HEK293 (cell line): ENCODE data around the gene GTF2A1.

ENCODE experiments used
- CTCF ChIA-PET: fragments of 350-600 bp; formaldehyde crosslinking; extraction: SDS; loops from one replicate; lab custom pipeline; 2021; ENCODE audit warnings: antibody characterized with exemption; lab: Yijun Ruan, JAX
- POLR2A ChIA-PET: fragments of 300-600 bp; formaldehyde crosslinking; extraction: SDS; loops from one replicate; lab custom pipeline; 2020; ENCODE audit warnings: antibody characterized with exemption, inconsistent platforms; lab: Yijun Ruan, JAX
- H3K27ac ChIP-seq: fragments of 200-500 bp; sonication (Bioruptor generic); 2 replicates; pipeline ENCODE4 v1.5.1; 2014; ENCODE audit warnings: low read depth, low read length, control low read depth, inconsistent platforms; ENCODE audit errors: extremely low read depth
- H3K36me3 ChIP-seq, 2 experiments: fragments of 200-500 bp in 1 of 2; sonication (Bioruptor generic) in 1 of 2; 1 replicate in 1 of 2; 2 replicates in 1 of 2; pipeline ENCODE4 v1.5.1; 2014 to 2017; ENCODE audit warnings: inconsistent platforms in 2 of 2, low read length in 2 of 2; ENCODE audit not compliant: control insufficient read depth in 2 of 2, insufficient read depth in 1 of 2
- H3K4me1 ChIP-seq: fragments of 200-500 bp; sonication (Bioruptor generic); 2 replicates; pipeline ENCODE4 v1.5.1; 2014; ENCODE audit warnings: mild to moderate bottlenecking, low read length, inconsistent platforms; ENCODE audit not compliant: control insufficient read depth, insufficient read depth
- H3K4me3 ChIP-seq: 2 replicates; pipeline ENCODE4 v1.5.1; 2011; ENCODE audit warnings: low read depth, mild to moderate bottlenecking, control low read depth, low read length, moderate library complexity
- H3K9me3 ChIP-seq: fragments of 200-500 bp; sonication (Bioruptor generic); 2 replicates; pipeline ENCODE4 v1.5.1; 2014; ENCODE audit warnings: low read depth, low read length, inconsistent platforms; ENCODE audit not compliant: control insufficient read depth, insufficient read depth
- GLIS1 ChIP-seq: fragments of 450-650 bp; formaldehyde crosslinking; IDR thresholded peaks from 2 replicates; pipeline ENCODE4 v1.5.1; 2016; ENCODE audit warnings: missing biosample characterization, missing genetic modification characterization
- KLF1 ChIP-seq: fragments of 450-650 bp; formaldehyde crosslinking; IDR thresholded peaks from 2 replicates; pipeline ENCODE4 v1.5.1; 2016; ENCODE audit warnings: missing biosample characterization, missing genetic modification characterization
- KLF16 ChIP-seq: fragments of 450-650 bp; formaldehyde crosslinking; IDR thresholded peaks from 2 replicates; pipeline ENCODE4 v1.5.1; 2017; ENCODE audit warnings: missing biosample characterization, missing genetic modification characterization
- YY1 ChIP-seq: fragments of 450-650 bp; formaldehyde crosslinking; IDR thresholded peaks from 2 replicates; pipeline ENCODE4 v1.5.1; 2018; ENCODE audit warnings: missing biosample characterization, missing genetic modification characterization
- ZFP37 ChIP-seq: fragments of 450-650 bp; formaldehyde crosslinking; IDR thresholded peaks from 2 replicates; pipeline ENCODE4 v1.5.1; 2016; ENCODE audit warnings: missing biosample characterization, missing genetic modification characterization
- ZFP41 ChIP-seq: fragments of 450-650 bp; formaldehyde crosslinking; IDR thresholded peaks from 2 replicates; pipeline ENCODE4 v1.5.1; 2016; ENCODE audit warnings: missing biosample characterization, missing genetic modification characterization, borderline replicate concordance
- ZFP69B ChIP-seq: fragments of 450-650 bp; formaldehyde crosslinking; IDR thresholded peaks from 2 replicates; pipeline ENCODE4 v1.5.1; 2016; ENCODE audit warnings: missing biosample characterization, missing genetic modification characterization
- ZIC2 ChIP-seq: fragments of 450-650 bp; formaldehyde crosslinking; IDR thresholded peaks from 2 replicates; pipeline ENCODE4 v1.5.1; 2016; ENCODE audit warnings: missing biosample characterization, missing genetic modification characterization
- ZNF239 ChIP-seq: fragments of 450-650 bp; formaldehyde crosslinking; IDR thresholded peaks from 2 replicates; pipeline ENCODE4 v1.5.1; 2016; ENCODE audit warnings: missing biosample characterization, missing genetic modification characterization
- ZNF324 ChIP-seq: fragments of 450-650 bp; formaldehyde crosslinking; IDR thresholded peaks from 2 replicates; pipeline ENCODE4 v1.5.1; 2016; ENCODE audit warnings: missing biosample characterization, missing genetic modification characterization
- ZNF585B ChIP-seq: fragments of 450-650 bp; formaldehyde crosslinking; IDR thresholded peaks from 2 replicates; pipeline ENCODE4 v1.5.1; 2016; ENCODE audit warnings: missing biosample characterization, missing genetic modification characterization
- ZNF610 ChIP-seq: fragments of 450-650 bp; formaldehyde crosslinking; IDR thresholded peaks from 2 replicates; pipeline ENCODE4 v1.5.1; 2016; ENCODE audit warnings: missing biosample characterization, missing genetic modification characterization, borderline replicate concordance
- TF ChIP-seq, protein P1 (sequence below): sonication (generic); formaldehyde crosslinking; IDR thresholded peaks from 2 replicates; pipeline ENCODE4 v1.8.1; 2022; ENCODE audit warnings: mild to moderate bottlenecking, moderate library complexity, missing genetic modification reagents
- TF ChIP-seq, protein P2 (sequence below): fragments of 450-650 bp; formaldehyde crosslinking; IDR thresholded peaks from 2 replicates; pipeline ENCODE4 v1.5.1; 2016; ENCODE audit warnings: missing biosample characterization, missing genetic modification characterization
- TF ChIP-seq, protein P3 (sequence below): fragments of 450-650 bp; formaldehyde crosslinking; conservative IDR thresholded peaks from 2 replicates; pipeline ENCODE4 v1.5.1; 2016; ENCODE audit warnings: low read depth, missing biosample characterization, missing genetic modification characterization

The GTF2A1 gene

DNA sequence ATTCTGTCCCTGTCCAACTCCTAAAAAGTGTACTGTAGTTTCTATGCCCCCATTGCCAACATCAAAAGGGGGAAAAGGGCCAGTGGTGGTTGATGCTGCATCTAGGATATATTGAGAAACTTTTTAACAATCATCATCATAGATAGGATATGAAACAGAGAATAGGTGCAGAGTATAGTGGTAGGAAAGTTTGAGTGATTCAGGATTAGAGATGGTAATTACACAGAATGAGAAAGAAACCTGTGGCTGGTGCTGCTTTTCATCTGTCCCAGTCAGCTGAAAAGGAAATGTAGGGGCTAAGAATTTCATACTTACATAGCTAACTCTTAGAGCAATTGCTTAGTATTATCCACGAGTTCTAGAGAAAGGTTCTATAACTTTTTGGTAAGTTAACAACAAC lies 67.6 kb downstream of the GTF2A1 start:
- POLR2A ChIA-PET = no interaction called here
- H3K9me3 ChIP-seq = no peaks in the 10 kb centered on the region
- H3K4me3 ChIP-seq = no peak overlapping the region
- TF ChIP-seq ZIC2 = no peak
- TF ChIP-seq, protein P1, sequence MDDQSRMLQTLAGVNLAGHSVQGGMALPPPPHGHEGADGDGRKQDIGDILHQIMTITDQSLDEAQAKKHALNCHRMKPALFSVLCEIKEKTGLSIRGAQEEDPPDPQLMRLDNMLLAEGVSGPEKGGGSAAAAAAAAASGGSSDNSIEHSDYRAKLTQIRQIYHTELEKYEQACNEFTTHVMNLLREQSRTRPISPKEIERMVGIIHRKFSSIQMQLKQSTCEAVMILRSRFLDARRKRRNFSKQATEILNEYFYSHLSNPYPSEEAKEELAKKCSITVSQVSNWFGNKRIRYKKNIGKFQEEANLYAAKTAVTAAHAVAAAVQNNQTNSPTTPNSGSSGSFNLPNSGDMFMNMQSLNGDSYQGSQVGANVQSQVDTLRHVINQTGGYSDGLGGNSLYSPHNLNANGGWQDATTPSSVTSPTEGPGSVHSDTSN = no peak
- TF ChIP-seq, protein P2, sequence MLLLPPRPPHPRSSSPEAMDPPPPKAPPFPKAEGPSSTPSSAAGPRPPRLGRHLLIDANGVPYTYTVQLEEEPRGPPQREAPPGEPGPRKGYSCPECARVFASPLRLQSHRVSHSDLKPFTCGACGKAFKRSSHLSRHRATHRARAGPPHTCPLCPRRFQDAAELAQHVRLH (tag by site-specific recombination) = no peak
- no peak for TF ChIP-seq KLF1 (tag by site-specific recombination)
- no peak for TF ChIP-seq ZNF585B (tag by site-specific recombination)
- no peaks in the 10 kb centered on the region for H3K36me3 ChIP-seq
- CTCF ChIA-PET = interaction anchor here (0.6 kb wide), 1 partner anchor 27 kb away, joined by 3 read pairs; no protein-coding TSS in a partner anchor
- H3K27ac ChIP-seq = no peak overlapping the region
- no peaks in the 10 kb centered on the region for H3K4me1 ChIP-seq

DNA sequence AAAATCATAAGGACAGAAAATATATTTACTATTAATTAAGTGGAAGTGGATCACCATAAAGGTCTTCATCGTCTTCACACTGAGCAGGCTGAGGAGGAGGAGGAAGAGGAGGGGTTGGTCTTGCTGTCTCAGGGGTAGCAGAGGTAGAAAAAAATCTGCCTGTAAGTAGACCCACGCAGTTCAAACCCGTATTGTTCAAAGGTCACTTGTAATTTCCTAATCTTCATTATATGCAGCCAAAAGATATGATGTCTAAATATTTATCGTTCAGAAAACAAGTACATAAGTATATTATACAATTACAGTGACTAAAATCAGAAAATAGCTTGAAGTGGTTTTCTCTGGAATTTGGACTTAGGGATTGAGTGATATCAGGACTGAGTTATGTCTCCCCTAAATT lies 72.1 kb downstream of the GTF2A1 start:
- H3K27ac ChIP-seq = no peak overlapping the region
- CTCF ChIA-PET = interaction anchor here (1.9 kb wide), 1 partner anchor 15 kb away, joined by 9 read pairs; no protein-coding TSS in a partner anchor
- no peak for TF ChIP-seq ZIC2
- TF ChIP-seq ZFP41 (tag by site-specific recombination) = no peak
- no peak for TF ChIP-seq ZNF324 (tag by site-specific recombination)
- no peak for TF ChIP-seq ZNF585B (tag by site-specific recombination)
- TF ChIP-seq ZFP69B (tag by site-specific recombination) = no peak
- H3K9me3 ChIP-seq = no peaks in the 10 kb centered on the region
- POLR2A ChIA-PET = no interaction called here
- H3K4me3 ChIP-seq = no peak overlapping the region
- no peaks in the 10 kb centered on the region for H3K36me3 ChIP-seq
- no peaks in the 10 kb centered on the region for H3K4me1 ChIP-seq

DNA sequence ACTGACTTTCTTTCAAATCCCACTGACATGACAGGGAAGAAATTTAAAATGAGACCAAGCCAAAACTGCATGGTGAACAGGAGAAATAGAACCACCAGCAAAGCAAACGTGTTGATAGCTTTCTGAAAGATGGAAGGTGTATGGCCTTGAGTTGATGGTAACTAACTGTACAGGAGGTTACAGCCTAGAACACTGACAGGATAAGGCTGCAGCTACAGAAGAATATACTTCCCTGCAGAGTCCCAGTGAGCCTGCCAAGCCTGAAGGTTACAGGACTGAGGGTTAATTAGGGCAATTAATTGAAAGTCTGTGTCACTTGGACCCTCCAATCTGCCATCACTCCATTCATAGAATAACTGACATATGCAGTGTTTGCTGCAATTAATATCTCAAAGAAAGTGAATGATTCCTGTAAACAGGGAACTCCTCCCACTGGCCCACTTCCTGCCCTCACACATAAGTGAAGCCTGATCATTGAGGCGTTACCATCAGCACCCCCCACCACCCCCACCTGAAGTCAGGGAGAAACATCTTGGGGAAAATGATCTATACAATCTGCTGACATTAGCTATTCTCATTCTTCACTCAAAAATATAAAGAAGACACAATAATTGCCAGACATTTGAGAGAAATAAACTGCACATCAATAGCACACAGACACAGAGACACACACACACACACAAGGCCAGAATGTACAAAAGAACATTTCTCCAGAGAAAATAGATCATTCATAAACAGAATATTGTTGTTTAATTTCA lies 73.4 kb downstream of the GTF2A1 start:
- CTCF ChIA-PET = interaction anchor here (1.6 kb wide), 1 partner anchor 17 kb away, joined by 7 read pairs; no protein-coding TSS in a partner anchor

More for the DNA sequence above, 73.4 kb downstream of the GTF2A1 start:
- no peak for TF ChIP-seq ZNF610 (tag by site-specific recombination)
- no peak for TF ChIP-seq ZFP37 (tag by site-specific recombination)
- TF ChIP-seq, protein P3, sequence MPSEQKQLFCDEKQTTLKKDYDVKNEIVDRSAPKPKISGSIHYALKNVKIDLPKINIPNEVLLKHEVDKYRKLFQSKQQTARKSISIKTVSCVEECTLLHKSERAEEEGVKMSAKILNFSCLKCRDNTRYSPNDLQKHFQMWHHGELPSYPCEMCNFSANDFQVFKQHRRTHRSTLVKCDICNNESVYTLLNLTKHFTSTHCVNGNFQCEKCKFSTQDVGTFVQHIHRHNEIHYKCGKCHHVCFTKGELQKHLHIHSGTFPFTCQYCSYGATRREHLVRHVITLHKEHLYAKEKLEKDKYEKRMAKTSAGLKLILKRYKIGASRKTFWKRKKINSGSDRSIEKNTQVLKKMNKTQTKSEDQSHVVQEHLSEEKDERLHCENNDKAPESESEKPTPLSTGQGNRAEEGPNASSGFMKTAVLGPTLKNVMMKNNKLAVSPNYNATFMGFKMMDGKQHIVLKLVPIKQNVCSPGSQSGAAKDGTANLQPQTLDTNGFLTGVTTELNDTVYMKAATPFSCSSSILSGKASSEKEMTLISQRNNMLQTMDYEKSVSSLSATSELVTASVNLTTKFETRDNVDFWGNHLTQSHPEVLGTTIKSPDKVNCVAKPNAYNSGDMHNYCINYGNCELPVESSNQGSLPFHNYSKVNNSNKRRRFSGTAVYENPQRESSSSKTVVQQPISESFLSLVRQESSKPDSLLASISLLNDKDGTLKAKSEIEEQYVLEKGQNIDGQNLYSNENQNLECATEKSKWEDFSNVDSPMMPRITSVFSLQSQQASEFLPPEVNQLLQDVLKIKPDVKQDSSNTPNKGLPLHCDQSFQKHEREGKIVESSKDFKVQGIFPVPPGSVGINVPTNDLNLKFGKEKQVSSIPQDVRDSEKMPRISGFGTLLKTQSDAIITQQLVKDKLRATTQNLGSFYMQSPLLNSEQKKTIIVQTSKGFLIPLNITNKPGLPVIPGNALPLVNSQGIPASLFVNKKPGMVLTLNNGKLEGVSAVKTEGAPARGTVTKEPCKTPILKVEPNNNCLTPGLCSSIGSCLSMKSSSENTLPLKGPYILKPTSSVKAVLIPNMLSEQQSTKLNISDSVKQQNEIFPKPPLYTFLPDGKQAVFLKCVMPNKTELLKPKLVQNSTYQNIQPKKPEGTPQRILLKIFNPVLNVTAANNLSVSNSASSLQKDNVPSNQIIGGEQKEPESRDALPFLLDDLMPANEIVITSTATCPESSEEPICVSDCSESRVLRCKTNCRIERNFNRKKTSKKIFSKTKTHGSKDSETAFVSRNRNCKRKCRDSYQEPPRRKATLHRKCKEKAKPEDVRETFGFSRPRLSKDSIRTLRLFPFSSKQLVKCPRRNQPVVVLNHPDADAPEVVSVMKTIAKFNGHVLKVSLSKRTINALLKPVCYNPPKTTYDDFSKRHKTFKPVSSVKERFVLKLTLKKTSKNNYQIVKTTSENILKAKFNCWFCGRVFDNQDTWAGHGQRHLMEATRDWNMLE (tag by site-specific recombination) = no peak
- no peak for TF ChIP-seq KLF16 (tag by site-specific recombination)
- TF ChIP-seq ZNF239 (tag by site-specific recombination) = no peak
- no peak for TF ChIP-seq GLIS1 (tag by site-specific recombination)
- TF ChIP-seq YY1 (tag by site-specific recombination) = no peak
- H3K4me1 ChIP-seq = no peaks in the 10 kb centered on the region
- H3K4me3 ChIP-seq = no peak overlapping the region
- H3K36me3 ChIP-seq = no peaks in the 10 kb centered on the region
- POLR2A ChIA-PET = no interaction called here
- no peaks in the 10 kb centered on the region for H3K9me3 ChIP-seq
- H3K27ac ChIP-seq = no peak overlapping the region
